ENCODE measurements around the gene HELB.

DNA sequence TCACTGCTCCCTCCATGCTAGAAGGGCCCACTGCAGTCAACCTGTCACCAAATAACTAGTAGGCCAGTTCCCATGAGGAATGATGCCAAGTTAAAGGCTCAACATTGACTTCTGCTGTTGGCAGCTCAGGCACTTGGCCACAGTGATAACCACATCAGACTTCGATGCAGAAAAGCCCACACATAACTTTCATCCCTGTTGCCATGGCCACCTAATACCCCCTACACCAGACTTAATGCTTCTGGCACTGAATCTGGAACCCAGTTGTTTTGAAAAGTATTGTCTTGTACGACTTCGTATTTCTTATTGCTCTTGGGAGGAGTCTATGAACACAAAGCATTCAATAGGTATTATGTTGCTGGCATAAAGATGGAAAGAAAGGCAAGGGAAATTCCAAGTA, 44.3 kb upstream of the HELB start:
- TF ChIP-seq EP300 (IDR thresholded peaks at IDR 0.05) (no peak), CHD4 (IDR thresholded peaks at IDR 0.05; ENCODE audit: borderline replicate concordance) (no peak), POLR2AphosphoS2 (conservative IDR thresholded peaks at IDR 0.05; ENCODE audit: low read length) (no peak), RFX5 (IDR thresholded peaks at IDR 0.05) (no peak)
- TF ChIP-seq, protein P1, sequence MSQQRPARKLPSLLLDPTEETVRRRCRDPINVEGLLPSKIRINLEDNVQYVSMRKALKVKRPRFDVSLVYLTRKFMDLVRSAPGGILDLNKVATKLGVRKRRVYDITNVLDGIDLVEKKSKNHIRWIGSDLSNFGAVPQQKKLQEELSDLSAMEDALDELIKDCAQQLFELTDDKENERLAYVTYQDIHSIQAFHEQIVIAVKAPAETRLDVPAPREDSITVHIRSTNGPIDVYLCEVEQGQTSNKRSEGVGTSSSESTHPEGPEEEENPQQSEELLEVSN (IDR thresholded peaks at IDR 0.05; ENCODE audit: borderline replicate concordance, low read depth), result no peak
- TF ChIP-seq, protein P2, sequence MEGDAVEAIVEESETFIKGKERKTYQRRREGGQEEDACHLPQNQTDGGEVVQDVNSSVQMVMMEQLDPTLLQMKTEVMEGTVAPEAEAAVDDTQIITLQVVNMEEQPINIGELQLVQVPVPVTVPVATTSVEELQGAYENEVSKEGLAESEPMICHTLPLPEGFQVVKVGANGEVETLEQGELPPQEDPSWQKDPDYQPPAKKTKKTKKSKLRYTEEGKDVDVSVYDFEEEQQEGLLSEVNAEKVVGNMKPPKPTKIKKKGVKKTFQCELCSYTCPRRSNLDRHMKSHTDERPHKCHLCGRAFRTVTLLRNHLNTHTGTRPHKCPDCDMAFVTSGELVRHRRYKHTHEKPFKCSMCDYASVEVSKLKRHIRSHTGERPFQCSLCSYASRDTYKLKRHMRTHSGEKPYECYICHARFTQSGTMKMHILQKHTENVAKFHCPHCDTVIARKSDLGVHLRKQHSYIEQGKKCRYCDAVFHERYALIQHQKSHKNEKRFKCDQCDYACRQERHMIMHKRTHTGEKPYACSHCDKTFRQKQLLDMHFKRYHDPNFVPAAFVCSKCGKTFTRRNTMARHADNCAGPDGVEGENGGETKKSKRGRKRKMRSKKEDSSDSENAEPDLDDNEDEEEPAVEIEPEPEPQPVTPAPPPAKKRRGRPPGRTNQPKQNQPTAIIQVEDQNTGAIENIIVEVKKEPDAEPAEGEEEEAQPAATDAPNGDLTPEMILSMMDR (IDR thresholded peaks at IDR 0.05), result no peak
- TF ChIP-seq, protein P3, sequence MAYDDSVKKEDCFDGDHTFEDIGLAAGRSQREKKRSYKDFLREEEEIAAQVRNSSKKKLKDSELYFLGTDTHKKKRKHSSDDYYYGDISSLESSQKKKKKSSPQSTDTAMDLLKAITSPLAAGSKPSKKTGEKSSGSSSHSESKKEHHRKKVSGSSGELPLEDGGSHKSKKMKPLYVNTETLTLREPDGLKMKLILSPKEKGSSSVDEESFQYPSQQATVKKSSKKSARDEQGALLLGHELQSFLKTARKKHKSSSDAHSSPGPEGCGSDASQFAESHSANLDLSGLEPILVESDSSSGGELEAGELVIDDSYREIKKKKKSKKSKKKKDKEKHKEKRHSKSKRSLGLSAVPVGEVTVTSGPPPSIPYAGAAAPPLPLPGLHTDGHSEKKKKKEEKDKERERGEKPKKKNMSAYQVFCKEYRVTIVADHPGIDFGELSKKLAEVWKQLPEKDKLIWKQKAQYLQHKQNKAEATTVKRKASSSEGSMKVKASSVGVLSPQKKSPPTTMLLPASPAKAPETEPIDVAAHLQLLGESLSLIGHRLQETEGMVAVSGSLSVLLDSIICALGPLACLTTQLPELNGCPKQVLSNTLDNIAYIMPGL (CRISPR knock-in tag; IDR thresholded peaks at IDR 0.05; ENCODE audit: borderline replicate concordance), result no peak
